Psoas muscle (tissue), 8 donors: Measurements from ENCODE around the gene ALPK3. TPM values are rescaled to one million over a fixed set of nuclear protein-coding genes. Genes with fewer than 3 reads are reported as not detected.

ENCODE experiments used
- ATAC-seq, 4 donors: fragments of 200-7000 bp; cut with Tn5 transposase; one replicate each; pipeline ENCODE4 v1.9.1; 2020; ENCODE audit warnings: moderate library complexity in 3 of 4, mild to moderate bottlenecking in 2 of 4
- DNase-seq, 2 donors: peaks; one replicate each; pipeline ENCODE4 v3.0.0-alpha.2; 2020
- H3K27ac ChIP-seq: fragments of 200-600 bp; one replicate; pipeline ENCODE4 v1.8.0; 2022
- H3K27me3 ChIP-seq, 3 donors: fragments of 200-600 bp in 1 of 3; one replicate each; pipeline versions ENCODE4 v1.6.1 to v1.8.0; 2013 to 2022; ENCODE audit warnings: low read length in 2 of 3, mild to moderate bottlenecking in 2 of 3, moderate library complexity in 1 of 3; ENCODE audit not compliant: insufficient read depth in 3 of 3
- H3K36me3 ChIP-seq, 2 donors: fragments of 200-600 bp in 1 of 2; one replicate each; pipeline versions ENCODE4 v1.6.1 to v1.8.0; 2013 to 2022; ENCODE audit warnings: low read depth in 1 of 2, mild to moderate bottlenecking in 1 of 2, moderate library complexity in 1 of 2; ENCODE audit not compliant: insufficient read depth in 1 of 2
- H3K4me1 ChIP-seq: fragments of 200-600 bp; one replicate; pipeline ENCODE4 v1.8.0; 2022
- H3K4me3 ChIP-seq: fragments of 200-600 bp; one replicate; pipeline ENCODE4 v1.8.0; 2022; ENCODE audit warnings: mild to moderate bottlenecking
- H3K9me3 ChIP-seq: fragments of 200-600 bp; one replicate; pipeline ENCODE4 v1.8.0; 2022
- CTCF ChIP-seq: fragments of 200-600 bp; IDR thresholded peaks from one replicate; pipeline ENCODE4 v1.8.0; 2022; ENCODE audit warnings: antibody characterized with exemption
- WGBS, 3 donors: extraction: QIAGEN DNeasy Blood & Tissue Kit; methylation state at CpG; one replicate each; pipeline versions ENCODE4 v1.1.6 to v1.1.7; 2013; 5-methylcytosine and 5-hydroxymethylcytosine counted together
- intact Hi-C, 2 donors: fragments of 100-400 bp; cut with DNase I; formaldehyde crosslinking; loops; one replicate each; pipeline versions ENCODE4 v1.11.0 to v1.14.2; 2022
- polyA plus RNA-seq, 3 donors: library from polyadenylated mRNA; stranded (reverse); fragments of 200-250 nt; gene quantifications; one replicate each; pipeline ENCODE4 v1.2.3, GENCODE V29; 2013
- total RNA-seq, 4 donors: library from RNA; stranded (reverse); fragmentation: NEBNext Ultra II Directional in 2 of 4; extraction: Animal tissue kit (Norgen Biotek cat#: 25700) in 2 of 4; gene quantifications; one replicate each; pipeline versions ENCODE4 v1.2.1 to v1.2.4, GENCODE V29; 2021 to 2023
- donor health status: healthy with polysubstance abuse.
- donor health status: DM: no; HTN: no; CAD: no; lungs with moderate emphysema.
- donor health status: Bipolar disorder and iron deficiency.
- donor health status: healthy.
- donor health status: DM: yes; HTN: yes; CAD: no.
- donor health status: DM: no; HTN: no; CAD: no.
- donor health status: DM: no; HTN: no; CAD: no.
- donor health status: DM: yes; HTN: yes; CAD: no.

The ALPK3 gene
- total and polyA plus RNA-seq, 7 donors = 75.7 to 461 (median 245) TPM

- TF ChIP-seq CTCF = no peak
- ATAC-seq (peak; percentile 82 to 92 (median 86)), DNase-seq (peak; percentile 79 to 87)
- H3K27ac ChIP-seq = peak overlapping the region; percentile 86
- 23 to 57% (median 27%) methylated on average over 12 of the region's 12 CpGs for WGBS, 3 donors
- no peaks in the 10 kb centered on the region for H3K27me3 ChIP-seq
- no peaks in the 10 kb centered on the region for H3K36me3 ChIP-seq
- intact Hi-C loops = loop anchor here in 1 of 2 donors (5.0 kb wide), 1 partner anchor 73 kb away; no protein-coding TSS in a partner anchor
- H3K4me1 ChIP-seq = peaks cover 53% of the 10 kb centered on the region
- H3K4me3 ChIP-seq = no peak overlapping the region
- no peaks in the 10 kb centered on the region for H3K9me3 ChIP-seq
These were observed 97.9 kb downstream of the ALPK3 start for GRCh38 chr15:84914909-84915605.

DNA sequence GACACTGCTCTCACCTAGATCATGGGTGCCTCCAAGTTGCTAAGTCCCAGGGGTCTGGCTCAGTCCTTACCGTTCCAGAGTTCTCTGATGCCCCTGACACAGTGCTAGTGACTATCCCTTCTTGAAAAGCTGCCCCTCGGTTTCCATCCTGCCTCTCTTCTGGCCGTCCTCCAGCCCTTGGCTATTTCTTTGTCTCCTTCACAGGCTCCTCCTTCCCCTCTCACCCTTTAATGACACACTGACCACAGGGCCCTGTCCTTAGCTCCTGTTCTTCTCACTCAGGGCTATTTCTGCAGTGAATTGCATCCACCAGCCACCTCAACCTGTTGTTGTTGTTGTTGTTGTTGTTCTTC lies 98.4 kb downstream of the ALPK3 start:
- no peak overlapping the region for H3K4me3 ChIP-seq
- TF ChIP-seq CTCF = no peak
- WGBS, 3 donors = 49 to 50% (median 50%) methylated on average over 3 of the region's 3 CpGs
- no peaks in the 10 kb centered on the region for H3K36me3 ChIP-seq
- no peaks in the 10 kb centered on the region for H3K9me3 ChIP-seq
- DNase-seq = no peak
- intact Hi-C loops = no loop called here
- H3K4me1 ChIP-seq = peaks cover 51% of the 10 kb centered on the region
- peak in 1 of 4 donors; percentile 1 for ATAC-seq
- H3K27me3 ChIP-seq = no peaks in the 10 kb centered on the region
- H3K27ac ChIP-seq = peak overlapping the region; percentile 86

DNA sequence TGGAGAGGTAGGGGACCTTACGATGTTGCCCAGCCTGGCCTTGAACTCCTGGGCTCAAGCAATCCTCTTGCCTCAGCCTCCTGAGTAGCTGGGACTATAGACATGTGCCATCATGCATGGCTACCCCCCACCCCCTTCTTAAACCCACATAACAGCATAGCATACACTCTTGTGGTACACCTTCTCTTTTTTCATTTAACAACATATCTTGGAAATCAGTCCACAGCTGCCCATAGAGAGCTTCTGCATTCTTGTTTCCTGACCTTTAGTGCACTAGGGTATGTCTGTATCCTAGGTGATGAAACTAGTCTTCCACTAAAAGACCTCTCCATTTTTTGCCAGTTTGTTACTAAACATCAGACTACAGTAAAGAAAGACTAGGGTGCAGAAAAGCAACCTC lies 100.3 kb downstream of the ALPK3 start:
- intact Hi-C loops = no loop called here
- DNase-seq (no peak), ATAC-seq (no peak)
- Histone ChIP-seq H3K4me3 (no peak overlapping the region), H3K36me3 (no peaks in the 10 kb centered on the region), H3K4me1 (peaks cover 34% of the 10 kb centered on the region), H3K9me3 (no peaks in the 10 kb centered on the region), H3K27me3 (no peaks in the 10 kb centered on the region), H3K27ac (no peak overlapping the region)
- 95 to 100% (median 100%) methylated on average over 1 of the region's 1 CpG for WGBS, 3 donors
- no peak for TF ChIP-seq CTCF

DNA sequence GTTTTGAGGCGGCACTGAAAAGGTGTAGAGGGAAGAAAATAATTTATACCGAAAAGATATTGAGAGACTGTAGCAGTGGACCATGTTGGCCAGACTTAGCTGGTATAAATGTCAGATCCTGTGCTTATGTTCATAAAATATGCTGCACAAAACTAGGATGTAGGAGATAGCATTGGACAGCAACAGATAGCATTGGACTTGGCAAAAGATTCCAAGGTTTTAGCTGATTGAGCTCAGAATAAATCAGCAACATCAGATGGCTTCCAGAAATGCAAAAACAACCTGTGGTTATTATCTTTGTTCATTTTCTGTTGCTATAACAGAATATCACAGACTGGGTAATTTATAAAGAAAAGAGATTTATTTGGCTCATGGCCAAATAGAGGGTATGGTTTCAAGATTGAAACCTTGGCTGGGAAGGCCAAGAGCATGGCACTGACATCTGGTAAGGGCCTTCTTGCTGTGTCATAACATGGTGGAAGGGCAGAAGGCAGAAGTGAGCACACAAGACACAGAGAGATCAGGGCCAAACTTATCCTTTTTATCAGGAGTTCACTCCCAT lies 102.0 kb downstream of the ALPK3 start:
- H3K4me1 ChIP-seq = peaks cover 23% of the 10 kb centered on the region
- WGBS, 3 donors = 95 to 100% (median 96%) methylated on average over 2 of the region's 2 CpGs
- H3K4me3 ChIP-seq = no peak overlapping the region
- no peaks in the 10 kb centered on the region for H3K9me3 ChIP-seq
- no peak for TF ChIP-seq CTCF
- DNase-seq (no peak), ATAC-seq (no peak)
- no peak overlapping the region for H3K27ac ChIP-seq
- no peaks in the 10 kb centered on the region for H3K27me3 ChIP-seq
- no peaks in the 10 kb centered on the region for H3K36me3 ChIP-seq
- intact Hi-C loops = no loop called here
